Measurements from ENCODE around the gene IRAK1. TPM values are rescaled to one million over a fixed set of nuclear protein-coding genes. Genes with fewer than 3 reads are reported as not detected.

IRAK1 gene
- total RNA-seq, 6 experiments from 2014 or later: 103 to 133 (median 120) TPM

GRCh38 chrX:154014429-154015380 is 5.0 kb downstream of the IRAK1 start:
- no peaks in the 10 kb centered on the region for H3K36me3 Mint-ChIP-seq (ENCODE audit: low read depth)
- no peaks in the 10 kb centered on the region for H3K9me3 Mint-ChIP-seq
- H3K4me3 Mint-ChIP-seq: no peak overlapping the region
- DNase-seq: no peak
- H3K27me3 Mint-ChIP-seq (ENCODE audit: insufficient read depth): peaks cover 2% of the 10 kb centered on the region; the same call in 1 of the 2 replicates
- H3K4me1 Mint-ChIP-seq (ENCODE audit: low read depth): no peaks in the 10 kb centered on the region
- TF ChIP-seq, protein P1, sequence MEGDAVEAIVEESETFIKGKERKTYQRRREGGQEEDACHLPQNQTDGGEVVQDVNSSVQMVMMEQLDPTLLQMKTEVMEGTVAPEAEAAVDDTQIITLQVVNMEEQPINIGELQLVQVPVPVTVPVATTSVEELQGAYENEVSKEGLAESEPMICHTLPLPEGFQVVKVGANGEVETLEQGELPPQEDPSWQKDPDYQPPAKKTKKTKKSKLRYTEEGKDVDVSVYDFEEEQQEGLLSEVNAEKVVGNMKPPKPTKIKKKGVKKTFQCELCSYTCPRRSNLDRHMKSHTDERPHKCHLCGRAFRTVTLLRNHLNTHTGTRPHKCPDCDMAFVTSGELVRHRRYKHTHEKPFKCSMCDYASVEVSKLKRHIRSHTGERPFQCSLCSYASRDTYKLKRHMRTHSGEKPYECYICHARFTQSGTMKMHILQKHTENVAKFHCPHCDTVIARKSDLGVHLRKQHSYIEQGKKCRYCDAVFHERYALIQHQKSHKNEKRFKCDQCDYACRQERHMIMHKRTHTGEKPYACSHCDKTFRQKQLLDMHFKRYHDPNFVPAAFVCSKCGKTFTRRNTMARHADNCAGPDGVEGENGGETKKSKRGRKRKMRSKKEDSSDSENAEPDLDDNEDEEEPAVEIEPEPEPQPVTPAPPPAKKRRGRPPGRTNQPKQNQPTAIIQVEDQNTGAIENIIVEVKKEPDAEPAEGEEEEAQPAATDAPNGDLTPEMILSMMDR (IDR thresholded peaks at IDR 0.05): no peak
- H3K27ac Mint-ChIP-seq: no peak overlapping the region

DNA sequence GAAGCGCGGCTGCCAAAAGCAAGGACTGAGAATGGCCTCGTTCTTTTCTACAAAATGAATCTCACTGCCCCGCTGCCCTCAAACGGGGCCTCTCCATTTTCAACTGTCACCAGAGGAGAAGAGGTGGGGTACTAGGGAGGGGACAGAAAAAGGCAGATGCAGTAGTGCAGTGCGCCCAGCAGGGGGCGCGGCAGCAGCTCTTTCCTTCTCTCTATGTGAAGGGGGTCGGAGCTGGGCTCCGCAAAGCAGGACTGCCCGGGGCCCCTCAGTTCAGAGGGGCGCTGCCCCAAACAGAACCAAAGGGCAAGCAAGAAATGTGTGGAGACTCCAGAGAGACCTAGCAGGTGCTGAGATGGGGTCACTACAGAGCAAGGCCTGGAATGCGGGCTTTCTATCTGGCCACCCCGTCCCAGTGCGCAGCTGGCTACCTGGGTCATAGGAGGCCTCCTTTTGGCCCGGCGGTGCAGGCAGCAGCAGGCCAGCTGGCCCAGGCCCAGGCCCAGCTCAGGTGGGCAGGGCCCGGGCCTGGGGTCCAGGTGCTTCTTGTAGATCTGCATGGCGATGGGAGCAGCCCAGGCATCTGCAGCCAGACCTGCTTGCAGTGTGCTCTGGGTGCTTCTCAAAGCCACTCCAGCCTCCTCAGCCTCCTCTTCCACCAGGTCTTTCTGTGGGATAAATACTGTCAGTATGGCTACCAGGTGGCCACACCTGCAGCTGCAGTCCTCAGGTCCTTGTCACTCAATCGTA is 5.9 kb downstream of the IRAK1 start:
- TF ChIP-seq, protein P1 (IDR thresholded peaks at IDR 0.05): peak; percentile 91
- no peaks in the 10 kb centered on the region for H3K36me3 Mint-ChIP-seq (ENCODE audit: low read depth)
- no peak overlapping the region for H3K4me3 Mint-ChIP-seq
- H3K4me1 Mint-ChIP-seq (ENCODE audit: low read depth): no peaks in the 10 kb centered on the region
- no peaks in the 10 kb centered on the region; the same call in 1 of the 2 replicates for H3K27me3 Mint-ChIP-seq (ENCODE audit: insufficient read depth)
- H3K27ac Mint-ChIP-seq: no peak overlapping the region
- no peak for DNase-seq
- H3K9me3 Mint-ChIP-seq: no peaks in the 10 kb centered on the region

GRCh38 chrX:154013001-154013421 is 6.7 kb downstream of the IRAK1 start:
- TF ChIP-seq, protein P1 (IDR thresholded peaks at IDR 0.05): no peak
- no peaks in the 10 kb centered on the region for H3K4me1 Mint-ChIP-seq (ENCODE audit: low read depth)

GRCh38 chrX:154012336-154012991 is 7.2 kb downstream of the IRAK1 start:
- DNase-seq: no peak
- Mint-ChIP-seq H3K4me1 (ENCODE audit: low read depth) (no peaks in the 10 kb centered on the region), H3K27me3 (ENCODE audit: insufficient read depth) (no peaks in the 10 kb centered on the region; the same call in 1 of the 2 replicates), H3K36me3 (ENCODE audit: low read depth) (peaks cover 5% of the 10 kb centered on the region), H3K27ac (no peak overlapping the region), H3K9me3 (no peaks in the 10 kb centered on the region), H3K4me3 (no peak overlapping the region)
- TF ChIP-seq, protein P1 (IDR thresholded peaks at IDR 0.05): no peak

More at GRCh38 chrX:154013001-154013421, 6.7 kb downstream of the IRAK1 start:
- no peak for DNase-seq
- no peaks in the 10 kb centered on the region for H3K36me3 Mint-ChIP-seq (ENCODE audit: low read depth)
- H3K27me3 Mint-ChIP-seq (ENCODE audit: insufficient read depth): no peaks in the 10 kb centered on the region; the same call in 1 of the 2 replicates
- no peak overlapping the region for H3K27ac Mint-ChIP-seq
- no peak overlapping the region for H3K4me3 Mint-ChIP-seq
- no peaks in the 10 kb centered on the region for H3K9me3 Mint-ChIP-seq
